Measurements from ENCODE around the gene PTGFRN.

Gene PTGFRN

GRCh38 chr1:116879478-116880133, 30.1 kb upstream of the PTGFRN start:
- DNase-seq (ENCODE audit: low read depth), result no peak
- no peak for TF ChIP-seq CTCF (IDR thresholded peaks at IDR 0.05; ENCODE audit: low read depth, low read length, missing control alignments)
- no peak overlapping the region for H3K4me3 ChIP-seq (ENCODE audit: low read depth, low read length)

- TF ChIP-seq CTCF (IDR thresholded peaks at IDR 0.05; ENCODE audit: low read depth, low read length, missing control alignments), result no peak
- no peak for DNase-seq (ENCODE audit: low read depth)
- no peak overlapping the region for H3K4me3 ChIP-seq (ENCODE audit: low read depth, low read length)
These were observed 28.8 kb upstream of the PTGFRN start for GRCh38 chr1:116880917-116881316.

GRCh38 chr1:116881879-116882520, 27.7 kb upstream of the PTGFRN start:
- H3K4me3 ChIP-seq (ENCODE audit: low read depth, low read length), result no peak overlapping the region
- peak; percentile 66 for TF ChIP-seq CTCF (IDR thresholded peaks at IDR 0.05; ENCODE audit: low read depth, low read length, missing control alignments)
- no peak for DNase-seq (ENCODE audit: low read depth)

GRCh38 chr1:116882866-116883265, 26.9 kb upstream of the PTGFRN start:
- DNase-seq (ENCODE audit: low read depth), result no peak
- H3K4me3 ChIP-seq (ENCODE audit: low read depth, low read length), result no peak overlapping the region
- TF ChIP-seq CTCF (IDR thresholded peaks at IDR 0.05; ENCODE audit: low read depth, low read length, missing control alignments), result no peak

GRCh38 chr1:116886291-116886878, 23.3 kb upstream of the PTGFRN start:
- TF ChIP-seq CTCF (IDR thresholded peaks at IDR 0.05; ENCODE audit: low read depth, low read length, missing control alignments), result no peak
- DNase-seq (ENCODE audit: low read depth), result no peak
- H3K4me3 ChIP-seq (ENCODE audit: low read depth, low read length), result no peak overlapping the region

- DNase-seq (ENCODE audit: low read depth), result no peak
- no peak overlapping the region for H3K4me3 ChIP-seq (ENCODE audit: low read depth, low read length)
- TF ChIP-seq CTCF (IDR thresholded peaks at IDR 0.05; ENCODE audit: low read depth, low read length, missing control alignments), result no peak
These were observed 22.5 kb upstream of the PTGFRN start for GRCh38 chr1:116887212-116887611.
